Amniotic stem cell (primary cell): Measurements from ENCODE around the gene PFDN1.

Source experiments
- DNase-seq: peaks from one replicate; lab custom pipeline; 2025; lab: John Stamatoyannopoulos, UW

PFDN1 gene

DNA sequence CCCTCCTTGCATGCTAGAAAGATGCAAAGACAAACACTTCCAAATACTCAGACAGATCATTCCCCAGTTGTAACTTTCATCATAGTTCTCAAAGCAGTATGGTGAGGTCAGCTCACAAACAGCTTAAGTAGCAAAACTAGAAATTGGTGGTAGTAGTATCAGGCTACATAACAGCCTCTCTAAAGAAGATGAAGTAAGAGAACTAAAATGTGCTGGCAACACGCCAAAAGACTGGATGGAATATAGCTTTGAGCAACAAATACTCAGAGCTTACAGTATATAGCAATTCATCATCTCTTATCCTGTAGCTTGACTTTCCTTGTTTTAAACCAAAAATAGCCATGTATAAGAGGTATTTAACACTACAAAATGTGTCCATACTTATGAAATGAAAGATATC lies 7.5 kb downstream of the PFDN1 start:
- peak; percentile 89 for DNase-seq

DNA sequence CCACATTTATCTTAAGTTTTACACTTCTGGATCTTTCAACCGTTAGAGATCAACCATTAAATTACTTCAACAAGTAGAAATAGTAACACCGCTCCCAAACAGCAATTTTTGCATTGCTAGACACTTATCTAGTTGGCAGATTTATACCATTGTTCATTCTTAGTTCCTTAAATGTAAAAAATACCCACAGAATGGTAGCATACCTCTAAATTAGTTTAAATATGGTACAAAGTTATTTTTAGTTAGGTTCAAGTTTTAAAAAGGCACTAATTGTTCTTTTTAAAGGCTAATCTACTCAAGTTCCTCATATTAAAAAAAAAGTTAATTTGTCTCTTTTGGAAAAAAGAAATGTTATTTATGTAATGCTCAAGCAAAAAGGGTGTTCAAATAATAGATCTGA lies 8.1 kb downstream of the PFDN1 start:
- no peak for DNase-seq

DNA sequence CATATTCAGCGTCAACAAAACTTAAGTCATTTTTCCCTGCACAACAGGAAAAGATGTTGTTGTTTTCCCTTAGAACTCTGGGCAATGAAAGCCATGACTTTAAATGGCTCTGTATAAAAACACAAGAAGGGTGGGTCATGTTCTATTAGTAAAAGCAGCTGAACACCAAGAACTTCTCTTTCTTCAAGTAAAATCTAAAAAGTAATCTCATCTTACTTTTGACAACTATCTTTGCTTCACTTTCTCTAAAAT lies 9.1 kb downstream of the PFDN1 start:
- no peak for DNase-seq

DNA sequence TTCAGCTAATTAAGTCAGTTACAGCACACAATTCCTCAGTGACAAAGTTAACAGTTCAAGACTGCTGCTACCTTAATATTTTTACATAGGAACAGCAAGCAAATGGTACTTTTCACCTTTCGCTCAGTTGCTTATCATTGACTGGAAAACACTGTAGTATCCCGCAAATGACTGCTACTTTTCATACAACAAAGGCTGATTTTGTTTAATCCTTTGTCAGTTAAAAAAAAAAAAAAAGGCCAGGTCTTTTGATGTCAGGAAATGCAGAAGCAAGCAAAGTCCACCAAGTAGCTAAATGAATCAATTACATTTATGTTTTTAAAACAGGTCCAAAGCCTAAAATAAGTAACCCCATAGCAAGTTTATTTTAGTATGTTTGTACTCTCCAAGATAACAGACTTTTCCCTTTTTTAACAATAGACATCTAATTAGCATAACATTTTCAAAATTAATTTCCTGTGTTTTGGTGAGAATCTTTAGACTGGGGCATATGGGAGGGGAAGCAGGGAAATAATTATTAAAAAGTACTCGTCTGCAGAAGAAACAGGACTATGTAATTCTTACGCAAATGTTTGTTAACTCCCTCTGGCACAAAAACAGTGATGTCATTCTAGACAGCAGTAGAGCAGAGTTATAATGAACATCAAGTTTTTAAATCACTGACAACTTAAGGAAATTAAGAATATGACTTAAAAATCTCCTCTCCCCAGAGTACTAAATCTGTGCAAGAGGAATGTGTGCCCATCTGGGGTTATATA lies 9.6 kb downstream of the PFDN1 start:
- DNase-seq = no peak

DNA sequence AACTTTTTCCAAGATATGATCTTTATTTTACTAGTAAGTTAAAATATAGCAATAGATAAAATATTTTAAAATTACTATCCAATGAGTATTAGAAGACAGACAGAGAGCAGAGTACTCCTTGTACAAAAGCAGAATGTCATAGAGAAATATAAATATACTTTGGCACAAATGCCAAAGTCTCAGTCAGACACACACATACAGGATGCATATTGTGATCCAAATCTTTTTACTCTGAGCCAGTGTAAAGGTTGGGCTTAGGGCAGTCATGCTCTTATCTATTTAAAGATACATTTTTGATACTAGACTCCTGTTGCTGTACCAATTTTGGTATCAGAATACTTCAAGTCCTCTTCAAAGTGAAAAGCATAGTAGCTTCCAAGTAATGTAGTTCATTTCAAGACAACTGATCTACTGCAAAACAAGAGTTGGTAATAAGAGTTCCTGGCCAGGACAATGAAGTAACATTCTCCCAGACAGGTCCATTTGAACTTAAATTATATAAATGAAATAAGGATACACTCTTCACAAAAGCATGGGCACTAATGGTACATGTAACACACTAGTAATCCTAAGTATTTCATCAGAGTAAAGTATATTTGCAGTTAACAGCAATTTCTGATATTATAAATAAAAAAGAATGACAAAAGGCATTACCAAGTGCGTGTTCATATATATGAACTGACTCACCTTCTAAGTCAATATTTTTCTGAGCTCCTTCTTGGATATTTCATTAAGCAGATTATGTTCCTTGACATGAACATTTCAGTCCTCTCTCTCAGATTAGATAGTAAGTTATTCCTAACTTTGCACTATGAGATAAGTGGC lies 10.5 kb downstream of the PFDN1 start:
- DNase-seq = no peak

DNA sequence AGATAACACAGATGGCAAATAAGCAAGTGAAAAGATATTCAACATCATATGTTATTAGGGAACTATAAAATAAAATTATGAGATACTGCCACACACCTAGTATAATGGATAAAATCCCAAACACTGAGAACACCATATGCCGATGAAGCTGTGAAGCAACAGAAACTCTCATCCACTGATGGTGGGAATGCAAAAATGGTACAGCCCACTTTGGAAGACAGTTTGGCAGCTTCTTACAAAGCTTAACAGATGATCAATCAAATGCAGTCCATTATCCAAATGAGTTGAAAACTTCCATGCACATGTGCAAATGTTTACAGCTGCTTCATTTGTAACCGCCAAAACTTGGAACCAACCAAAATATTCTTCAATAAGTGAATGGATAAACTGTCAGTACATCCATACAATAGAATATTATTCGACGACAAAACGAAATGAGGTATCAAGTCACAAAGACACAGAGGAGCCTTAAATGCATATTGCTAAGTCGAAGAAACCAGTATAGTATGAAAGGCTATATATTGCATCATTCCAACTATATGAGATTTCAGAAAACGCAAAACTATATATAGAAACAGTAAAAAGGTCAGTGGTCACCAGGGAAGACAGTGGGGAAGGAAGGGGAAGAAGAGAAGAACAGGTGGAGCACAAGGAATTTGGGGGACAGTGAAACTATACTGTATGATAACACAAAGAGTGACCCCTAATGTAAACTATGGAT lies 14.9 kb downstream of the PFDN1 start:
- DNase-seq = no peak

DNA sequence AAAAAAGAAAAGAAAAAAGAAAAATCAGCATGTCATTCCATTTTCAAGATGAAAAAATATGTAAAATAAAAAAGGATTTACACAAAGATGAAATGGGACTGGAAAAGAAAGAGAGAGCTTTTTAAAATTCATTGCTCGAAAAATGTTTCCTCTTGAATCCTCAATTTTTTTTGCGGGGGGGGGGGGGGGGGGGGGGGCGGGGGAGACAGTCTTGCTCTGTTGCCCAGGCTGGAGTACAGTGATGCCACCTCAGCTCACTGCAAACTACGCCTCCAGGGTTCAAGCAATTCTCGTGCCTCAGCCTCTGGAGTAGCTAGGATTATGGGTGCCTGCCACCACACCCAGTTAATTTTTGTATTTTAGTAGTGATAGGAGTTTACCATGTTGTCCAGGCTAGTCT lies 16.5 kb downstream of the PFDN1 start:
- DNase-seq = no peak

DNA sequence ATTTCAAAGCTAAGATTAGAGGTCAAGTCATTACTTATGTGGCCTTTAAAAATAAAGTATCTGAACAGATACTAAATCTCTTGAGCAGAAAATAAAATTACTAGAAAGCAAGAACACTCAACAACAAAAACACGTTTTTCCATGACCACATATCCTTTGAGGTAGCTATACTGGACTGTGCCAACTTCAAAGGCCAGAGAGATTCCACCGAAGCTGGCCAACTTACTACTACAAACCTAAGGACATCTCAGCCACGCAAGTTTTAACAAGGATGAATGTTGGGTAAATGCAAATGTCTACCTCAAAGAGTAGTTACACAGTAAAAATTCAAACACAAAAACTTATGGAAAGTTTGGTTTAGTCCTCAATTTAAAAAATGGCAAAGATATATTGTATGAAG lies 18.9 kb downstream of the PFDN1 start:
- no peak for DNase-seq

DNA sequence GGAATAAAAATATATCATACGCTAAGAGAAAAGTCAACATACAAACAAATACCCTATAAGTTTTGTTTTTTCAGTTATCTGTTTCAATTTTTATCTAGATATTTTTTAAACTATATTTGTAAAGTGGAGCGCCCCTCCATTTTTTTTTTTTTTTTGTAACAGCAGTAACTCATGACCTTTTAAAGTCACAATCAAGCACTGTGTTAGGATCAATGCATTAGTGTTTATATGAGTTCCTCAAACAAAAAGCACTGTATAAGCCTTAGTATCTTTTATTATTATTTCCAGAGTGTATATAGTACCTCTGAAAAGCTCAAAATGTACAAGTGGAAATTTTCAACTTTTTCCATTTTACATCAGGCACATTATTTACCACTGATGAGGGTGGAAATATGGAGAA lies 20.6 kb downstream of the PFDN1 start:
- DNase-seq = no peak

DNA sequence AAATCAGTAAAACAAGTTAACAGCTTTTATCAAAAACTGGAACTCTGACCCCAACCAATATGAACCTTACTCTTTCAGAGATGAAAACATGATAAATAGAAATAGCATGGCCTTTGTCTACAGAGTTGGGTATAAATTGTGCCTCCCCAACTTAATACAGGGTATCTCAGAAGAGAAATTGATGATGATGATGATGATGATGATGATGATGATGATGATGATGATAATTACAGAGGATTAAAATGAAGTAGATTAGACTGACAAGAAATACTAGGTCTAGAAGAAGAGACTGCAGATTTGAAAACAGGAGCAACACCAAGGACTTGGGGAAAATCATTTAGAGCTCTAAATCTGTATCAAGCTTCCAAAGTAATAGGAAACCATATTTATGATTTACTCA lies 27.1 kb downstream of the PFDN1 start:
- DNase-seq = no peak

DNA sequence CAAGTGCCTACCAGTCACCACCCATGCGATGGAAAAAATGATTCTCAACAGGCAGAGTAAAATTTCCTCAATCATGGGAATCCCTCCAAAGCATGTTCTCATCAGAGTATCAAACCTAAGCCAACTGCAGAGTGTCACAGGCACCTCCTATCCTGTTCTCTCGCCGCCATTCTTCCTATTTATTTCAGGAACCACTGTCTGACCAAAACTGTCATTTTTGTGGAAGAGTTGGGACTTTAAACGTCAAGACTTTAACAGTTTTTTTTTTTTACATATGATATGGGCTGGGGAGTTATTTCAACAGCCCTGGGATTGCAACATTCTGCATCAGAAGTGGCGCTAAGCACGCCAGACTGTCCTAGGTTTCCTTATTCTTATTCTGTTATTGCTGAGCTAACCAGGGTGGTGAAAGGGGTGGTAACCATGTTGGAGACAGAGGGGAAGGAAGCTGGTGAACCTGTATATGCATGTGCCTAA lies 29.5 kb downstream of the PFDN1 start:
- no peak for DNase-seq

DNA sequence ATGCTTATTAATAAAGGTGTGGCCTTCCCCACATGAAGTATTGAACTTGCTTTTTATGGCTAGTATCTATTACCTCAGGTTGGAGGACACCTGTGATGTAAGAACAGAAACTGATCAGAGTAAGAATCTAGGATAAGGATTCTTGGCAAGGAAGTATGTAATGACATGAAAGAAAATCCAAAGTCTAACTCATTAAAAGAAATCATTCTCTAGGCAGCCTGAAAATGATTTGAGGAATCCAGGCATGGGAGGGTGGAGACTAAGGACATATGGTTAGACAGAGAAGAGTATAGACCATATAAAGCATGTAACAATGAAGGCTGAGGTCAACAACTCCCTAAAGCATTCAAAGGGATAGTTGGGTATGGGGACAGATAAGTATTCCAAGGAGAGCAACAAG lies 32.9 kb downstream of the PFDN1 start:
- no peak for DNase-seq

DNA sequence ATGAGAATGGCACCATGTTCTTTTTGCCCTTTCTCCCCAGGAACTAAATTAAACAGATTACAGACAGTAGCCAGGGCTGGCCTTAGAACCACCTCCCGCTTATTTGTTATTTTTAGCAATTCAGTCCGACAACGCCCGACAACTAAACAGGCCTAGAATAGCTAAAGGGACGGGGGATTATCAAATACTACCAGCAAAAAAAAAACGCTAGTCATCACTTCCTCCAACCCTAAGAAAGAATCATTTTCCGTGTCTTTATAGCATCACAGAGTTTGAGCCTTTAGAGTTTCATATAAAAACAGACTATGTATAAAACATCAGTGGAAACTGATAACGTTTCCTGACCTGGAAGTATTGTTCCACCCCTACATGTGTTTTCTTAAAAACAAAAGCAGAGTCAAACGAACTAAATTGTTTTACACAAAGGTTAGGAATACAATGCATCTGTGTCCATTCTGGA lies 35.3 kb downstream of the PFDN1 start:
- DNase-seq = no peak

DNA sequence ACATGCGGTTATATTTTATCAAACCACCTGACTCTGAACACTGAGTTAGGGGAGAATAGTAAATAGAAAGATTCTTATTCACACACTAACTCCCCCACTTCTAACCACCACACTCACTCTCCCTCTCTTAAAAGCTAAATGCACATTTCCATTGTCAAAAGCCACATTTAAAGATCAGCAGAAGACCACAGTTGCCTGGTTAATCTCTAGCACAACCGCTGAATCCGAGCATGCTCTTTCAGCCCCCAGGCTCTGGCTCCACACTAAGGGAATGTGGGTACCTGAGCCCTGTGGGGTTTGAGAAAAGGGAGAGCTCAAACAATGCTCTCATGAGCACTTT lies 35.7 kb downstream of the PFDN1 start:
- no peak for DNase-seq

DNA sequence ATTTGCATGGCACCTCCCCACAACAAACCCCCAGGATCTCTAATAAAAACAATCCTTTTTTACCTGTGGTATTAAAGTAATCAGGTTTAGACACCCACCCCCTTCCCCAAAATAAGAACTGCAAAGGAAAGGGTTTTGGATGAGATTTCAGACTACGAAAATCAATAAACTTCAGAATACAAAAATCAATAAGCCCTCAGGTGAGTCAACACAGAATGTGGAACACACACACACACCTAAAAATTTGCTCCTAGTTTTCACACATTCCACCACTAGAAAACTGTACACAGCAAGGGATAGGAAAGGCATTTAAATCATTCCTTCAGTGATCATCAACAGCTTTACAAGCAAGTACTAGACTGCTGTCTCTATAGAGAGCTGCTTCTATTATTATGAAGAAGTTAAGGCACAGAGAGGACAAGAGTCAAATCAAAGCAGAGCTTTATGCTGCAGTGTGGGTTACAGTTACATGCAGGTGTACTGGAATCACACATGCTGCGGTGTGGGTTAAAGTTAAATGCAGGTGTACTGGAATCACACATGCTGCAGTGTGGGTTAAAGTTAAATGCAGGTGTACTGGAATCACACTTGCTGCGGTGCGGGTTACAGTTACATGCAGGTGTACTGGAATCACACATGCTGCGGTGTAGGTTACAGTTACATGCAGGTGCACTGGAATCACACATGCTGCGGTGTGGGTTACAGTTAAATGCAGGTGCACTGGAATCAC lies 36.3 kb downstream of the PFDN1 start:
- DNase-seq = no peak

DNA sequence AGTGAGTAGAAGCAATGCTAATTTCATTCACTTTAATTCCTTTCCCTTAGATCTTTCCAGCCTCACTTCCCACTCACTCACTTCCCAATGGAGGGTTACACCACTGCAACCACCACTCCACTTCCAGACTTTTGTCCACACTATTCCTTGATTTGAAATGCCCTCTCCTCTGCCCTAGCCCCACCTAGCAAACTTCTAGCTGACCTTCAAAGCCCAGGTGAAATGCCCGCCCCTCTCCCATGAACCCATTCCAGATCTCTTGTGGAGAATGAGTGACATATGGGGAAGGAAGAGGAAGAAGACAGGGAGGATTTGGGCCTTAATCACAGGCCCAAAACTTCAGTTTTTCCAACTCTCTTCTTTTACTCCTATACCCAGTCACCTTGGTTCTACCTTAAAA lies 37.1 kb downstream of the PFDN1 start:
- no peak for DNase-seq

DNA sequence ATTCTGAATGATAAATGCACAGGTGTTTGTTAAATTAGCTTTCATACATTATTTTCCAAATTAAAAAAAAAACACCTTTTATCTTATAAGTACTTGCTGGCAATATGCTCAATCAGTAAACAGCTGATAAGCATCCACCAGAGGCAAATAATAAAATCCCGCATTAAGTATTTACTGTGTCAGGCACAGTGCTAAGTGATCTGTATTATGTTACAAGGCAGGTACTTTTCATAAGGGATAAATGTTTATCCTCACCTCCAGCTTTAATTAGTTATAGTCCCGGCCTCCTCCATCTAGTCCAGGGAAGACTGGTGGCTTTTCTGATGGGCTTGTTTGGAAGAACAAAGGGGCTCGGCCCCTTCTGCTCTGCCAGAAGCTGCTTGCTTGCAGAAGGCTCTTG lies 40.1 kb downstream of the PFDN1 start:
- no peak for DNase-seq

DNA sequence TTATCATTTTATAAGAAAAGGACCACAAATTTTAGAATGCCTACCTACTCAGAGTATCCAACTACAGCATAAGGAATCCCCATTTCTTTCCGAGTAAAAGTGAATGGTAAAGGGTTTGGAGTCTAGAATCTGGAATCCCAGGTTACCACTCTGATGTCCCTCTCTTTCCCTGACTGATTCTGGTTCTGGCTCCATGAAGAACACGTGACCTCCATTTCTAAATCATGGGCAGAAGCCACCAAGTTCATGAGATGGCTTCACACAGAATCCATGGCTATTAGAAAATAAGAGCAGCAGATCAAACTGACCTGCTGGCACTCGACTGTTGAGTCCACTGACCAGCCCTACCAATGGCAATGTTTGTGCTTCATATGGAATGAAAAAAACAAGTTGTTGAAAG lies 40.7 kb downstream of the PFDN1 start:
- no peak for DNase-seq

DNA sequence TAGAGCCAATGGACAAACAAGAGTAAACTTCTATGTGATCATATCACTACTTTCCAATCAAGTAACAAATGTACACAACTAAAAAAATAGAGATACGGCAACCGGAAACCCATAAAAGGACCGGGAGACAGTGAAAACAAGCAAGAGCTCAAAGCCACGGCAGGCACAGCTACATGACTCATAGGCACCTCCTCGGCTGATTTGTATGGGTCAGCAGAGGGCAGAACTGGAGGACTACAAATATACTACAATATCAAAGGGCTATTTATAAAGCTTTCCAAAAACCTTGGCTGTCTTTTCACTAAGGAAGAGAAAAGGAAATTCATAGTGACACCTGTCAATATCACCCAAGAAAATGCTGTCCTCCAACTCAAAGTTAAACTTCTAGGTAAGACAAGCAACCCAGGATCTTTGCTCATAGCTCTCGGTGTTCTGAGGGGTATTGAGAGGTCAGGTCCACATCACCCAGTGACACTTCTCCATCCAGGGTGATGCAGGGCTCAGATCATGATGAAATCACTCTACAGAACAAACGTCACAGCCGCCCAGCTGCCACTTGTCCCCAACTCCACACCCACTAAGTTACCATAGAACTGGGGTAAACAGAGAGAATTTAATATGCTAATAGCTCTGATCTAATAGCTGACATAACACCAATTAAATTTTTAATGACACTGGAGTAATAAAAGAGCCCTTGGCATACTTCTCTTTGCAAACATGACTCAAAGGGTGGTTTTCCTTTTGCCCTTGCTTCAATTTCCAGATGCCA lies 41.3 kb downstream of the PFDN1 start:
- peak; percentile 89 for DNase-seq

DNA sequence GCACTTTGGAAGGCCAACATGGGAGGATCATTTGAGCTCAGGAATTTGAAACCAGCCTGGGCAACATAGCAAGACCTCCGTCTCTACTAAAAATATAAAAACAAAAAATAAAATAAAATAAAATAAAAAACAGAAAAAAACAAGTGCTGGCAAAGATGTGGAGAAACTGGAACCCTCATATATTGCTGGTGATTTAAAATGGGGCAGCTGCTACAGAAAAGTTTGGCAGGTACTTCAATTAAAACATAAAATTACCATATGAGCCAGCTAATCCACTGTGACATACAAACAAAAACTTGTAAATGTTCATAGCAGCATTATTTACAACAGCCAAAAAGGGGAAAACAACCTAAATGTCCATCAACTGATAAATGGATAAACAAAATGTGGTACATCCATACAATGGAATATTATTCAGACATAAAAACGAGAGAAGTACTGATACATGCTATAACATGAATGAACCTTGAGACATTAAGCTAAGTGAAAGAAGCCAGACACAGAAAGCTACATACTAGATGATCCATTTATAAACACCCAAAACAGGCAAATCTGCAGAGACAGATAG lies 42.7 kb downstream of the PFDN1 start:
- no peak for DNase-seq

DNA sequence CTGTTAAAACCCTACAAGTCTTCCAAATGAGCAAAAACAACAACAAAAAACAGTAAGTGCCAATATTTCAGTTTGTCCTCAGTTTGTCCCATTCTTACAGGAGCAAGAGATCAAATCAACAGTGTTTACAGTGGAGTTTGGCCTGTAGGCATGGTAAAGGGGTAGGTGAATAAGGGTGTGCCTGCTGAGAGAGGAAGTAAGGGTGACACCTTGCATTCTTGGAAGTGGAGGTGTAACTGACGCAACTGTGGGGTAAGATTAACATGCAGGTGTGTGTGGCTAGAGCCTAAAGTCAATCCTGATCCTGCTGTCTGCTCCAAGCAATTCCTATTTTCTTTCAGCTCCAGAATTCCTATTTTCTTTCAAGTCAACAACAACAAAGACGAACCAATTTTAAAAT lies 43.4 kb downstream of the PFDN1 start:
- no peak for DNase-seq
